ENCODE data around the gene FARS2. TPM values are rescaled to one million over a fixed set of nuclear protein-coding genes. Genes with fewer than 3 reads are reported as not detected.

The FARS2 gene
- total and polyA plus RNA-seq, 8 donors, result 15.1 to 20.3 (median 17.9) TPM

GRCh38 chr6:5673019-5673790 is 411.9 kb downstream of the FARS2 start:
- ATAC-seq (no peak), DNase-seq (peak in 1 of 4 donors; percentile 45)
- TF ChIP-seq CTCF (IDR thresholded peaks at IDR 0.05), result no peak
- Histone ChIP-seq H3K27ac (peak overlapping the region in 1 of 2 donors; percentile 71), H3K36me3 (no peaks in the 10 kb centered on the region), H3K27me3 (no peaks in the 10 kb centered on the region), H3K9me3 (no peaks in the 10 kb centered on the region), H3K4me1 (peaks cover 8 to 39% of the 10 kb centered on the region in 2 donors), H3K4me3 (no peak overlapping the region)
- intact Hi-C loops (cut with DNase I), result no loop called here

GRCh38 chr6:5674141-5674540 is 412.8 kb downstream of the FARS2 start:
- DNase-seq (peak in 1 of 4 donors; percentile 13), ATAC-seq (no peak)
- Histone ChIP-seq H3K9me3 (no peaks in the 10 kb centered on the region), H3K4me1 (peaks cover 8 to 41% of the 10 kb centered on the region in 2 donors), H3K27ac (peak overlapping the region in 1 of 2 donors; percentile 38), H3K36me3 (no peaks in the 10 kb centered on the region), H3K4me3 (no peak overlapping the region), H3K27me3 (no peaks in the 10 kb centered on the region)
- no peak for TF ChIP-seq CTCF (IDR thresholded peaks at IDR 0.05)
- intact Hi-C loops (cut with DNase I), result no loop called here

- ATAC-seq (peak; percentile 20), DNase-seq (no peak)
- Histone ChIP-seq H3K4me1 (peaks cover 8 to 46% of the 10 kb centered on the region in 2 donors), H3K36me3 (no peaks in the 10 kb centered on the region), H3K9me3 (no peaks in the 10 kb centered on the region), H3K27me3 (no peaks in the 10 kb centered on the region), H3K4me3 (no peak overlapping the region), H3K27ac (peak overlapping the region in 1 of 2 donors; percentile 38)
- TF ChIP-seq CTCF (IDR thresholded peaks at IDR 0.05), result no peak
- intact Hi-C loops (cut with DNase I), result no loop called here
These were observed 413.4 kb downstream of the FARS2 start for GRCh38 chr6:5674721-5675120.

- H3K27ac ChIP-seq, result no peak overlapping the region
- TF ChIP-seq CTCF (IDR thresholded peaks at IDR 0.05), result no peak
- DNase-seq (no peak), ATAC-seq (no peak)
- intact Hi-C loops (cut with DNase I), result no loop called here
- H3K36me3 ChIP-seq, result no peaks in the 10 kb centered on the region
- H3K9me3 ChIP-seq, result no peaks in the 10 kb centered on the region
- no peaks in the 10 kb centered on the region for H3K27me3 ChIP-seq
- H3K4me1 ChIP-seq, result peaks cover 8 to 35% of the 10 kb centered on the region in 2 donors
- no peak overlapping the region for H3K4me3 ChIP-seq
These were observed 415.4 kb downstream of the FARS2 start for GRCh38 chr6:5676701-5677100.

- H3K27ac ChIP-seq, result no peak overlapping the region
- no peak overlapping the region for H3K4me3 ChIP-seq
- intact Hi-C loops (cut with DNase I), result no loop called here
- DNase-seq (no peak), ATAC-seq (peak; percentile 50)
- no peaks in the 10 kb centered on the region for H3K9me3 ChIP-seq
- H3K36me3 ChIP-seq, result no peaks in the 10 kb centered on the region
- H3K4me1 ChIP-seq, result peaks cover 7 to 27% of the 10 kb centered on the region in 2 donors
- no peaks in the 10 kb centered on the region for H3K27me3 ChIP-seq
- TF ChIP-seq CTCF (IDR thresholded peaks at IDR 0.05), result no peak
These were observed 416.1 kb downstream of the FARS2 start for GRCh38 chr6:5677219-5678000.
